Right ventricle myocardium superior (tissue), 1 donor: ENCODE data around the gene MRPL54. TPM values are rescaled to one million over a fixed set of nuclear protein-coding genes. Genes with fewer than 3 reads are reported as not detected.
"Not testable (repeated sequence)": the region's sequence is repeated elsewhere in the genome, so short reads cannot be mapped to it uniquely, and the experiment has no call there.

Source experiments
- ATAC-seq: fragments of 200-7000 bp; cut with Tn5 transposase; one replicate; pipeline ENCODE4 v1.9.1; 2020; ENCODE audit warnings: mild to moderate bottlenecking; ENCODE audit not compliant: poor library complexity
- DNase-seq: peaks from one replicate; pipeline ENCODE4 v3.0.0-alpha.2; 2020
- intact Hi-C: fragments of 100-400 bp; cut with DNase I; formaldehyde crosslinking; loops from one replicate; pipeline ENCODE4 v1.11.2; 2022
- total RNA-seq: library from RNA; stranded (reverse); fragmentation: NEBNext Ultra II Directional; extraction: Animal tissue kit (Norgen Biotek cat#: 25700); gene quantifications from one replicate; pipeline ENCODE4 v1.2.1, GENCODE V29; 2021
- donor health status: DM: no; HTN: yes; CAD: no; lungs with severe emphysema.

The MRPL54 gene
- total RNA-seq, 1 donor from 2014 or later = 70.5 TPM

DNA sequence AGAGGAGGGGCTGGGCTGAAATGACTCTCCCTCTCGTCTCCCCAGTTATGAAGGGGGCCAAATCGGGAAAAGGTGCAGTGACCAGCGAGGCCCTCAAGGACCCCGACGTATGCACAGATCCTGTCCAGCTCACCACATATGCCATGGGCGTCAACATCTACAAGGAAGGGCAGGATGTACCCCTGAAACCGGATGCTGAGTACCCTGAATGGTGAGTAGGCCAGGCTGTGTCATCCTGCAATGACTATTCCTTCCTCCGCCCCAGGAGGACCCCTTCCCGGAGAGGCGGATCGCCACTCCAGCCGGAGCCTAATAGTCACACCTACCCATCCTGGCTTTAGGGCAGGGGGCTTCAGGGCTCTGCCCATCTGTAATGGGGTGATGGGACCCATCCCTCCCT, 2.6 kb downstream of the MRPL54 start:
- intact Hi-C loops = no loop called here
- no peak for DNase-seq
- ATAC-seq = no peak

DNA sequence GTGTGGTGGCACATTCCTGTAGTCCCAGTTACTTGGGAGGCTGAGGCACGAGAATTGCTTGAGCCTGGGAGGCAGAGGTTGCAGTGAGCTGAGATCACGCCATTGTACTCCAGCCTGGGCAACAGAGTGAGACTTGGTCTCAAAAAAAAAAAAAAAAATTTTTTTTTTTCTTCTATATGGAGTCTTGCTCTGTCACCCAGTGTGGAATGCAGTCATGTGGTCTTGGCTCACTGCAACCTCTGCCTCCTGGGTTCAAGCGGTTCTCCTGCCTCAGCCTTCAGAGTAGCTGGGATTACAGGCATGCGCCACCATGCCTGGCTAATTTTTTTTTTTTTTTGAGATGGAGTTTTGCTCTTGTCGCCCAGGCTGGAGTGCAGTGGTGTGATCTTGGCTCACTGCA, 3.3 kb downstream of the MRPL54 start:
- ATAC-seq, DNase-seq, intact Hi-C loops: not testable (repeated sequence)

DNA sequence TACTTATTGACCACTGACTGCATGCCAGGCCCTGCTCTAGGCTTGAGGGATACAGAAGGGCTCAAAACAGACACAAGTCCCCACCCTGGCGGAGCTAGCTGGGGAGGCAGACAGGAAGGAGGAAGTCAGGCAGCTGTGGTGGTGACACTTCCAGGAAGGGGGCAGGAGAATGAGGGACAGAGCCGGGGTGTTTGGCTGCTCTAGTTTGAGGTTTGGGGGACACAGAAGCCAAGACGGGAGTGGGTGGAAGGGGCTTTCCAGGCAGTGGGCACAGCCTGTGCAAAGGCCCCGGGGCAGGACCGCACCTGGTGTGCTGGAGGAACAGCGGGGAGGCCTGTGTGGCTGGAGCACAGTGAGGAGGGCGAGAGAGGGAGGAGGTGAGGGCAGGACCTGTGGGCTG, 4.0 kb downstream of the MRPL54 start:
- DNase-seq = no peak
- intact Hi-C loops = no loop called here
- ATAC-seq = no peak

DNA sequence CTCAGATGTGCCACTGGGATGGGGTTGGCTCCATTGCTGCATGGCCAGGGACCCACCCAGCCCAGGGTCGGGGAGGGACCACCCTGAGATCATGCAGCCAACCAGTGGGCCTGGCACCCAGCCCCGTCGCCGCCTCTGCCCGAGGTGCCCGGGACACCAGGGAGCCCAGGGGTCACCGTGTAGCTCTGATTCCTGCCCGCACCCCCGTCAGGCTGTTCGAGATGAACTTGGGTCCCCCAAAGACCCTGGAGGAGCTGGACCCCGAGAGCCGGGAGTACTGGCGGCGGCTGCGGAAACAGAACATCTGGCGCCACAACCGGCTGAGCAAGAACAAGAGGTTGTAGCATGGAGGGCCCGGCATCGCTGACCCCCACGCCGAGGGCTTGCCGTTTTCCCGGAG, 4.6 kb downstream of the MRPL54 start:
- intact Hi-C loops = no loop called here
- DNase-seq (no peak), ATAC-seq (no peak)

DNA sequence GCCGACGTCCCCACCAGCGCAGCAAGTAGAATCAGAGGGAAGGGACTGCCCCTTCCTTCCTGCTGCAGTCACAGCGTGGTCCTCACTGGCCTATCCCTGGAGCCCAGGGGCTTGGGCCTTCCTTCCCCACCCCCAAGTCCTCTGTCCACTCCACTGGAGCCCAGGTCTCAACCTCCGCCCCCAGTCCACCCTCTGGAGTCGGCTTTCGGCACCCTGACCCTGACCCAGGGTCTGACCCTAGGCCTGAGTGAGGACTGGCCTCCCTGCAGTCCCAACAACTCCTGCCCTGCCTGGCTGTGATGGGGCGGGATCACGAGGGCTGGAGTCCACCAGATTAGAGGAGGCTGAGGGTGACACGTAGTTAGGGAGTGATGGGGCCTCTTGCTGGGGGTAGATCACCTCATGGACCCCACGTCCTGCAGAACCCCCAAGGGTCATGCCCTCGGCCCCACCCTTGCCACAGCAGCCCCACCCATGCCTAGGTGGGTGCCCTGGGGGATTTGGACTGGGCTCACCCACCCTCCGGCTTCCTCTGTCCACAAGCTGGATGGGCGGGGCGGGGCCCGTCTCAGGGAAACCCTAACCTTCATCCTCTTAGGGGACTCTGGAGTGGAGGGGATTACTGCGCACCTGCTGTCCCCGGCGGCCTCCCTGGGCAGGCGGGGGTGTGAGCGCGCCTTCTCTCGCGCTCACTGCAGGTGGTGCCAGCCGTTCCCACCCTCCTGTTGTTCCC, 5.7 kb downstream of the MRPL54 start:
- no peak for ATAC-seq
- intact Hi-C loops = no loop called here
- DNase-seq = no peak

DNA sequence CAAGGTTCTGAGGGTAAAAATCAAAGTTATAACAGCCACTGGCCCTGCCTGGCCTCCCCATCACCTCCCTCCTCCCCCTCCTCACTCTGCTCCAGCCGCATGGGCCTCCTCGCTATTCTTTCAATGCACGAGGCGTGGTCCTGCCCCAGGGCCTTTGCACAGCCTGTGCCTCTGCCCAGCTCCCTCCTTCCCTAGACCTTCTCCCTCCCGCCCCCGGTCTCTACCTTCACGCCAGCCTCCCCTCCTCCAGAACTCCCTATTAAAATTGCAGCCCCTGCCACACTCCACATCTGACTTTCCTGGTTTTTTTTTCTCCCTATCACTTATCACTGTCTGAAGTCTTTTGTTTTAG, 6.2 kb downstream of the MRPL54 start:
- no peak for ATAC-seq
- no peak for DNase-seq
- intact Hi-C loops = no loop called here

DNA sequence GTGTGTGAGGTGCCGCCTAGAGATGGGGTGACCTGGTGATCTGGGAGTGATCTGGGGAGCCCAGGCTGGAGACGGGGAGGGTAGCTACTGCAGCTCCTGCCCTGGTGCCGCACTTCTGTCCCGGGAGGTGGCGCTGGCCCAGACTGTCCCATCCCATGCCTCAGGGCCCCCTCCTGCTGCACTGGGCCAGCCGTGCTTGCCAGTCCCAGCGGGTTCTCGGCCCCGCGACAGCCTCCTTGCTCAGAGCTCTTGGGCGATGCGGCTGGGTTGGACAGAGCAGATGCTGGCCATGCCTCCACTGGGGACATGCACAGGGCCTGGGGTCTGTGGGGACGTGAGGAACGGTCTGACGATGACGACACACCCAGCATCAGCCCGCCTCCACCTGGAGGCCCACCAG, 7.0 kb downstream of the MRPL54 start:
- DNase-seq = no peak
- intact Hi-C loops = no loop called here
- ATAC-seq = no peak

DNA sequence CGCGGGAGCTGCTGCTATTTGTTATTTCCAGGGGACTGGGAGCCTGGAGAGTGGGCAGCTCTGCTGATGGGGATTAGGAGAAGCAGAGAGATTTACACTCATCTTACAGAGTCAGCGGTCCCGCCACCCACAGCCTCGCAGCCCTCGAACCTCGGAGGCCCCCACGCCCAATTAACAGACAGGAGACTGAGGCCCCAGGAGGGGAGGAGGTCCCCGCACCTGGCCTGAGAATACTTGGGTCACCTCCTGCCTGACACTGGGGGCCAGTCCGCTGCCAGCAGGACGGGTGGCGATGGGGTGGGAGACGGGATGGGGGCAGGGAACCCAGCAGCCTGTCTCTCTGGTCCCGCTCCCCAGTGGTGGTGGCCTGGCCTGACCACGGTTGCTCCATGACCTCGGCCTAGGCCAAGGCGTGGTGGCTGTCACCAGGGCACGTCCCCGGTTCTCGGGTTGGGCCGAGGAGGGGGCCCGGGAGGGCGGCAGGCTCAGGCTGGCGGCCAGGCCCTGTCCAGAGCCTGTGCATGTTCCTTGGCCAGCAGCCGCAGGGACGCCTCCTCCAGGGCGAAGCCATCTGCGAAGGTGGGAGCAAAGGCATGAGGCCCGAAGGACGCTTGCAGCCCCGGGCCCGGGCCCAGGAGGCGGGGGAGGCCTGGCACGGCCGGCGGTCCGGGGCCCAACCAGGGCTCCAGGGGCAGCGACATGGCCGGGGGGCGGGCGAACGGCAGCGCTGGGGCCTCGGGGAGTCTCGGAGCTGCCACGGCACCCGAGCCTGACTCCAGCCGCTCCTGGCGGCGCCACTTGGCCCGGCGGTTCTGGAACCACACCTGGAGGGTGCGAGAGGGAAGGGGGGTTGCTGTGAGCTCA, 7.9 kb downstream of the MRPL54 start:
- ATAC-seq = no peak
- intact Hi-C loops = no loop called here
- DNase-seq = no peak

DNA sequence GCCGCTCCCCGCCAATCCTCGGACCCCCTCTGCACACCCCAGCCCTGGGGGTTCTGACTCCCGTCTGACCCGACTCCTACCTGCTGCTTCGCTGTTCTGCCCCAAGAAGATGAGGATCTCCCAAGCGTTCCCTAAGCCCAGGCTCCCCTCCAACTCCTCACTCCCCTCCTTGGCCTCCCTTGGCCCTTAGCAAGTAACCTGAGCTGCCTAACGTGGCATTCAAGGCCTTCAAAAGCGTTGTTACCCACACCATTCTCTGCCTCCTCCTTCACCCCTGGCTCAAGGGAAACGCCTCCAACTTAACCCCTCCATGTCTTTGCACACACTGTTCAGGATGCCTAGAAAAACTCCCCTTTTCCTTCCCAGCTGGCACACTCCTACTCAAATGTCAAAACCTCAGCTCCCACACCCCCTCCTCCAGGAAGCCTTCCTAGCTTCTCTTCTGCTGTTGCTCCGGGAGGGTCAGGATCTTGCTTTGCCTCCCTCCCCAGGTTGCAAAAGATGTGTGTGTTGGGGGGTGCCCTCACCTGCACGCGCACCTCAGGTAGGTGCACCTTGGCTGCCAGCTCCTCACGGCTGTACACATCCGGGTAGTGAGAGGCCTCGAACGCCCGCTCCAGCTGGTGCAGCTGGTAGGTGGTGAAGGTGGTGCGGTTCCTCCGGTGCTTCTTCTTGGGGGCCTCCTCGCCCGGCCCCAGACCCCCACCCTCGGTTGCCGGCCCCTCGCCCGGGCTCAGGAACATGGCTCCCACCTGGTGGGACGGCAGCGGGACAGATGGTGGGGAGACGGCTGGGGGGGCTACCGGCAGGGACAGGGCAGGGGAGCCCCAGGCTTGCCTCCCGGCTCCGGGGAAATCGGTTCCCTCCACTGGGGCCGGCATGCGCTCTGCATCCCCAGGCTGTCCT, 8.8 kb downstream of the MRPL54 start:
- no peak for ATAC-seq
- intact Hi-C loops = no loop called here
- DNase-seq = no peak

DNA sequence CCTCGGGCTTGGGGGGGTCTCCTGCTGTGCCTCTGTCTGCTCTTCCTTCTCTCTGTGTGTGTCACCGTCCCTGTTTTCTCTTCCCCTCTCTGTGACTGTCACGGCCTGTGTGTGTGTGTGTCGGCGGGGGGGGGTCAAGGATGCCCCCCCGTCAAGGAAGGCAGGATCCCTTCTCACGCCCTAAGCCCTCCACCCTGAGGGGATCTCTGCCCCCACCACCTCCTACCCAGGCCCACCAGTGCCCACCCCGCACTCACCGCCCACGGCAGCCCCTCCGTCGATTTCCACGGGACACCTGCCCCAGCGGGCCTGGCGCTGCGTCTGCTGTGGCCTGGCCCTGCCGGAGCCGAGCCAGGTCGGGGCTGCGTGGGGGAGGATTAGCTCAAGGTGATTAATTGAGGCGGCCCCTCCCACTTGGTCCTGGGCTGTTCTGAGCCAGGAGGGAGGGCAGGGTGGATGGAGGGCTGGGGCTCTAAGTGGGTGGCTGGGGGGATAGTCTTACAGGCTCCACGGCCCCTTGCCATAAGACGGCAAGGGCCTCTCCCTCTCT, 9.5 kb downstream of the MRPL54 start, which contains the start of gene RAX2:
TSS of gene RAX2 (minus strand) at position 323 of the 550 bp plus-strand sequence. CDS start 486 bp downstream, outside the sequence.
- no peak for ATAC-seq
- DNase-seq = no peak
- intact Hi-C loops = no loop called here

DNA sequence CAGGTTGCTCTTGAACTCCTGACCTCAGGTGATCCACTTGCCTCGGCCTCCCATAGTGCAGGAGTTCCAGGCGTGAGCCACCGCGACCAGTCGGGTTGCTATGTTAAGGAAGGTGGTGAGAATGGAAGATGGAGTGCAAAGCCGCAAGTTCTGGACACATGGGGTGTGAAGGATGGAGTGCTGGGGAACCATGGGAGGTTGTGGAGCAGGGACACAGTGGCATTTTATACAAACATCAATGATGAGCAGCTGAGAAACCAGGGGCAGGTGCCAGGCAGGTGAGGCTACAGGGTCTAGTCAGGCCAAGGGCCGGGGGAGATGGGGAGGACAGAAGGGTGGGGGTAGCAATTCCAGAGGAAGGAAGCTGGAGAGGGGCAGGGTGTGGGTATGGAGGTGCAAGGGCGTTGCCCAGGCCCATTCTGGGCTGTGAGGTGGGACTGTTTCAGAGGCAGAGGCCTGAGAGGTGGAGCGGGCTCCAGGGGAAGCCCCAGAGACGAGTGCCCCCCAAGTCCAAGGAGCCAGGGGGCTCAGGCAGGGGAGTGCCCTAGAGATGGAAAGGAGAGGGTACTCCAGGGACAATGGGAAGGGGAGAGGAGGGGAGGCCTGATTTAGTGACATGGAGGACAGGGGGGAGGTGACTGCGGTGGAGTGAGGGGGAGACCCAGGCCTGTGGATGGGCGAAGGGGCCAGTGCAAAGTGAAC, 11.5 kb downstream of the MRPL54 start:
- intact Hi-C loops = no loop called here
- ATAC-seq (no peak), DNase-seq (no peak)

DNA sequence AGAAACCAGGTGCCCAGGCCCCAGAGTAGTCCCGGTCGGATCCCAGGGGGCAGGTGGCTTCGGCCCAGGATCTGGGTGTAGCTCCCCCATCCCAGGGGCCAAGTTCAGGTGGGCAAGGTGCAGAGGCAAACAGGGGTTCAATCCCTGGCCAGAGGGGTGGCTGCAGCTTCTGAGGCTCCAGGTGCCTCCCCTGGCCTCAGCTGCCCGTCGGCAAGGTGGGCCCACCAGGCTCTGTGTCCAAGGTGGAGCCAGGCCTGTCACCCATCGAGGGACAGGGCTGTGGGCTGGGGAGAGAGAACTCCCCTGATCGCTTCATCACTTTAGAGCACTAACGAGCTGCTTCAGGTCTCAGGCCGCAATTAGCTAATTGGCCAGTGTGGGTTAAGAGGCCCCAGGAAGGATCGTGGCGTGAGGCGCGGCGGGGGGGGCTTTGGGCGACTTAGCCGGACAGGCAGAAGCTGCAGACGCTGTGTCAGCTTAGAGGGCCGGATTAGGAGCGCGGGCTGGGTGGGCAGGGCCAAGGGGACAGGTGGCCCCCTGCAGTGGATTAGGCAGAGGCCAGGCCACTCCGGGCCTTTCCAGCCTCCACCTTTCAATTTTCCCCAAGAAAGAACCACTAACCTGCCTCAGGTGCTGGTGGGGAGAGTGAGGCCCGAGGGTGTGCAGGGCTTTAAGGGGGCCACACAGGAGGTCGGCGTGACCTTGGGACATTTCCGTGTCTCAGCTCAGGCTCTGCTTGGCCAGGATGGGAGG, 12.3 kb downstream of the MRPL54 start:
- intact Hi-C loops = no loop called here
- ATAC-seq (no peak), DNase-seq (no peak)

DNA sequence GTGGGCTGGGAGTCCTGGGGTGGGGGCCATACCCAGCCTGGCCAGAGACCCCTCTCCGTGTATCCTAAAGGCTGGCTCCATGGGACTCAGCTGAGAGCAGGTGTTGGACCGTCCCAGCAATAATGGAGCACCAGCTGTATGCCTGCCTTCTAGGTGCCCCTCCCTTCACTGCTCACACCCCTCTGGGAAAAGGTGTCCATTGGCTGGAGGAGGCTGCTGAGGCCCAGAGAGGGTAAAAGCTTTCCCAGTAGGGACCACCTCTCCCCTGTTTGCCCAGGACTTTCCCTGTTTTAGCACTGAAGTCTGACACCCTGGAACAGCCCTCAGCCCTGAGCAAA, 12.9 kb downstream of the MRPL54 start:
- DNase-seq (no peak), ATAC-seq (no peak)
- intact Hi-C loops = no loop called here

DNA sequence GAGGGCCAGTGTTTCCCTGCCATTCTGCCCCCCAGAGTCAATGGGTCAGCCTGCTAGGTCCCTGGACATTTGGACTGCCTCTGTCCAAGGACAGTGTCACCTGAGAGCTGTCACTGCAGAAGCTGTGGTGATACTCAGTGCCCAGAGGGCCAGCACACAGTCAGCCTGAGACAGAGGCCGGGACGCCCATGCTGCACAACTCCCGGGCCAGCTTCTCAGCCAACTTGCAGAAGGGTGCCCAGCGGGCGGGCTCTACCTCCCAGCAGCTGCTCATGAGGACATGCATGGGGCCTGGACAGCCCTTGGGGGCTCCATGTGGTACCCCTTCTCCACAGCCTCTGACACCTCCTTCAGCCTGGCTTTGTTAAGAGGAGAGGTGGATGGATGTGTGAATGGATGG, 13.3 kb downstream of the MRPL54 start:
- ATAC-seq (no peak), DNase-seq (no peak)
- intact Hi-C loops = no loop called here

DNA sequence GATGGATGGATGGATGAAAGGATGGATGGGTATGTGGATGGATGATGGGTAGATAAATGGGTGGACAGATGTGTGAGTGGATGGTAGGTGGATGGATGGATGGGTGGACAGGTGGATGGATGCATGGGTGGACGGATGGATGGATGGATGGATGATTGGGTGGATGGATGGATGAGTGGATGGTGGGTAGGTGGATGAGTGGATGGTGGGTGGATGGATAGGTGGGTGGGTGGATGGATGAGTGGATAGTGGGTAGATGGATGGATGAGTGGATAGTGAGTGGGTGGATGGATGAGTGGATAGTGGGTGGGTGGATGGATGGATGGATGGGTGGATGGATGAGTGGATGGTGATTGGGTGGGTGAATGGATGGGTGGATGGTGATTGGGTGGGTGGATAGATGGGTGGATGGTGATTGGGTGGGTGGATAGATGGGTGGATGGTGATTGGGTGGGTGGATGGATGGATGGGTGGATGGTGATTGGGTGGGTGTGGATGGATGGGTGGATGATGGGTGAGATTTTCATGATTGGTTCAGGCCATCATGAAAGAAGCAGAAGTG, 14.1 kb downstream of the MRPL54 start:
- DNase-seq (no peak), ATAC-seq (no peak)
- intact Hi-C loops = no loop called here

DNA sequence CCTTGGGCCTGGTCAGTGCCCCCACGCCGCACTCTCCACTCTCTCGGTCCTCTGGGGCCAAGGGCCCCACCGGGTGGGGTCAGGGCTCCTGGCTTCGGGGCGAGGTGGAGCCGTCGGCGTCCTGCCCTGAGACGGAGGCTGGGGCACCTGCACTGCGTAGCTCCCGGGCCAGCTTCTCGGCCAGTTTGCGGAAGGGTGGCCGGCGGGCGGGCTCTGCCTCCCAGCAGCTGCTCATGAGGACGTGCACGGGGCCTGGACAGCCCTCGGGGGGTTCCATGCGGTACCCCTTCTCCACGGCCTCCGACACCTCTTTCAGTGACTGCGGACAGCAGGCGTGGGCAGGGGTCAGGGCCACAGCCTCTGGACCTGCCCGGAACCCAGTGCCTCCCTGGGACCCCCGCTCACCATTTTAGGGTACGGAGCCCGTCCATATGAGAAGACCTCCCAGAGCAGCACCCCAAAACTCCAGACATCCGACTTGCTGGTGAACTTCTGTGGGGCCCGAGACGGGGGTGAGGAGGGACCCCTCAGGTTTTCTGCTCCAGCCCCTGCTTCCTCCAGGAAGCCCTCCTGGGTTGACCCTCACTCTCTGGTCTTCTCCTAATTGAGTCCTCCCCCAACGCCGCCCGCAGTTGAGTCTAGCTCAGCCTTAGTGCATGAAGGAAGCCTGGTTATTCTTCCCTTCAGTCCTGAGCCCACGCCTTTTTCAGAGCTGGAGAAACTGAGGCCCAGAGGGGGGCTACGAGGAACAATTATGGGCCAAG, 15.8 kb downstream of the MRPL54 start:
- DNase-seq = no peak
- ATAC-seq = no peak
- intact Hi-C loops = no loop called here
